ENCODE measurements around the gene MSGN1.
"Not testable (repeated sequence)": the region's sequence is repeated elsewhere in the genome, so short reads cannot be mapped to it uniquely, and the experiment has no call there.

Gene MSGN1

DNA sequence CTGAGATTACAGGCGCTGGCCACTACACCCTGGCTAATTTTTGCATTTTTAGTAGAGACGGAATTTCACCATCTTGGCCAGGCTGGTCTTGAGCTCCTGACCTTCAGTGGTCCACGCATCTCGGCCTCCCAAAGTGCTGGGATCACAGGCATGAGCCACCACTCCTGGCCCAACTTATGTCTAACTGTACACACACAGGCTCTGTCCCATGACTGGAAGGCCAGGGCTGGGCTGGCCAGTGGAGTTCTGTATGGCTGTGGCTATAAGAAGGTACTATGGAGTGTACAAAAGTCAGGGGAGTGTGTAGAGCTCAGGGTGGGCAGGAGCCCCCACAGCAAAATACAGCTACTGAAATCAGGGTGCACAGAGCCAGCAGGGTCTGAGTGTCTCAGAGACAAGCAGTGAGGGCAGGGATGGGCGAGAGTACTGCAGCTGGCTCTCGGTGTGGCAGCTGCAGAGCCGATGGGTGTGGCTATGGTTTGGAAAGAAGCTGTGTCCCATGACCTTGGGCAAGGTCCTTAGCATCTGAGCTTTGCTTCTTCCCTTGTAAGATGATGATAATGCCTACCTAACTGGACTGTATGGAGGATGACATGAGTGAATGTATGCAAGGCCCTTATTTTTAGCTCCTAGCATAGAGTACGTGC, 10.4 kb upstream of the MSGN1 start:
- no peak for DNase-seq (ENCODE audit: low spot score)

DNA sequence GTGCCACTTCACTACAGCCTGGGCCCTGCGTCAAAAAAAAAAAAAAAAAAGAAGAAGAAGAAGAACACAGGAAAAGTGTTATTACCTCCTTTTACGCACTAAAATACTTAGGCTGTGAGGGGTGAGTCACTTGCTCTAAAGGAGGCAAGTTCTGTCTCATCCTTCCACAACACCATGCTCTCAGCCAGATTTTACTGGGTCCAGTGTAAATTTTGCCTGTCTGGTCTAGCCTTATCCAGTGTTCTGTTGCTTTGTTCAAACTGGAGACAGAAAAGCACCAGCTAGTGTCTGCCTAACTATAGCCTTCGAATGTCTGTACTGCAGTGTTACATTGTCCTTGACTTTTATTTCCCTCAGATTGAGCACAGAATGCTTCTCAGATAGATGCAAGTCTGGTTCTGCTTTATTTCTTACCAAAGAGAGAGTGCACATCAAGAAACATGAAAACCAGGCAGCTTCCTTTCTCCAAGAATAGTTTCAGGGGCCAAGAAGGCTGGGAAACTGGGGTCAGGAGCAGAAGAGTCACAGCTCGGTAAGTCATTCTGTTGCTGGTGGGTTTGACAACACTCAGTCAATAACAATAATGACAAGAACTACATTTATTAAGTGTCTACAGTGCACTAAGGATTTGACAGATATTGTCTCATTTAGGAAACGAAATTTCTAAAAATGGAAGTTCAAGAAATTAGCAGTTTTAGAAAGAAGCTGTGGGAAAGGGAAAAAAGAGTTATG, 3.1 kb upstream of the MSGN1 start:
- peak; percentile 73 for DNase-seq (ENCODE audit: low spot score)

- DNase-seq (ENCODE audit: low spot score): peak; percentile 81
These were observed 2.4 kb upstream of the MSGN1 start for GRCh38 chr2:17813742-17814473.

- DNase-seq (ENCODE audit: low spot score): no peak
These were observed 1.7 kb upstream of the MSGN1 start for GRCh38 chr2:17814601-17815000.

- DNase-seq (ENCODE audit: low spot score): no peak
These were observed 634 bp upstream of the MSGN1 start for GRCh38 chr2:17815468-17816184.

DNA sequence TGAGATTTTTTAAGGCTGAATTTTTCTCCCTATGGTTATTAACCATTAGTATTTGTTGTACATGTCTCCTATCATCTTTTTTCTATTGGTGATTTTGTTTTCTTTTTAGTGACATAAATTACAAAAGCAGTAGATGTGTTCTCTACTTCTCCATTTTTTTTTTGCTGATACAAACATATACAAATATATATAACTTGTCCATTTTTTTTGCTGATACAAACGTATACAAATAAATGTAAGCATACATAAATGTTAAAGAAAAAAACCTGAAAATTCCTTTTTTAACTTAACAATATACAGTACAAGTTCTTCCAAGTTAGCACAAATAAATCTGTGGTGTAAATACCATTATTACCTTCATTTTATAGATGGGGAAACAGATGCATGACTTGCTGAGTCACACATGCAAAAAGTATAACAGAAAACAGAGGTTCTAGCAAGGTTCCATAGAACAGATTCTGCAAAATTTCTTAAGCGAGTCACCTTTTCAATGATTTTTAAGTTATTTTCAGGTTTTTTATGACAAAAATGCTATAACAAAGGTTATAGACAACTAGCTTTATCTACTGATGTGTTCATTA, 2.1 kb downstream of the MSGN1 start:
- no peak for DNase-seq (ENCODE audit: low spot score)

- DNase-seq (ENCODE audit: low spot score): no peak
These were observed 4.8 kb downstream of the MSGN1 start for GRCh38 chr2:17821080-17821479.

GRCh38 chr2:17821535-17822444, 5.5 kb downstream of the MSGN1 start:
- no peak for DNase-seq (ENCODE audit: low spot score)

DNA sequence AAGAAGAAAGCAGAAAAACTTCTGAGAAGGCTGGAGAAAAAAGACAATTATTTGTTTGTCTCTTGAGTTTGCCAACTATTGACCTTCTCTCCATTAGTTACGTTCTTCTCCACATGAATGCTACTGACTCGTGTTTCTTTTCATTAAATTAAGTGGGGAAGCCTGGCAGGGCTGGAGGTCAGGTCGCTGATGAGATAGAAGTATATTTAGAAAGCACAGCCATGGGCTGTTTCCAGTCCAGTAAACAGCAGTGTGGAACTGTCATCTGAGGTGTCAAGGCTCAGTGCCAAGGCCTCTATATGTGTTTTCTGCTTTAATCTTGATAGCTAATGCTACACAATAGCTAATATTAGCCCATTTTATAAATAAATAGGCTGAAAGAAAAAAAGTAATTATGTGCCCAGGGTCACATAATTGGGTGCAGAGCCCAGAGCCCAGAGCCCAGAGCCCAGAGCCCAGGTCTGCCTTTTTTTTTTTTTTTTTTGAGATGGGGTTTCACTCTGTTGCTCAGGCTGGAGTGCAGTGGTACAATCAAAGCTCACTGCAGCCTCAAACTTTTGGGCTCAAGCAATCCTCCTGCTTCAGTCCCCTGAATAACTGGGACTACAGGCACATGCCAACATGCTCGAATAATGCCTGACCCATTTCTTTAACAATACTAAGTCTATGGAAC, 6.3 kb downstream of the MSGN1 start:
- no peak for DNase-seq (ENCODE audit: low spot score)

- DNase-seq (ENCODE audit: low spot score): not testable (repeated sequence)
These were observed 7.4 kb downstream of the MSGN1 start for GRCh38 chr2:17823646-17824045.

GRCh38 chr2:17827316-17827715, 11.1 kb downstream of the MSGN1 start:
- no peak for DNase-seq (ENCODE audit: low spot score)

GRCh38 chr2:17827785-17828184, 11.5 kb downstream of the MSGN1 start:
- no peak for DNase-seq (ENCODE audit: low spot score)

DNA sequence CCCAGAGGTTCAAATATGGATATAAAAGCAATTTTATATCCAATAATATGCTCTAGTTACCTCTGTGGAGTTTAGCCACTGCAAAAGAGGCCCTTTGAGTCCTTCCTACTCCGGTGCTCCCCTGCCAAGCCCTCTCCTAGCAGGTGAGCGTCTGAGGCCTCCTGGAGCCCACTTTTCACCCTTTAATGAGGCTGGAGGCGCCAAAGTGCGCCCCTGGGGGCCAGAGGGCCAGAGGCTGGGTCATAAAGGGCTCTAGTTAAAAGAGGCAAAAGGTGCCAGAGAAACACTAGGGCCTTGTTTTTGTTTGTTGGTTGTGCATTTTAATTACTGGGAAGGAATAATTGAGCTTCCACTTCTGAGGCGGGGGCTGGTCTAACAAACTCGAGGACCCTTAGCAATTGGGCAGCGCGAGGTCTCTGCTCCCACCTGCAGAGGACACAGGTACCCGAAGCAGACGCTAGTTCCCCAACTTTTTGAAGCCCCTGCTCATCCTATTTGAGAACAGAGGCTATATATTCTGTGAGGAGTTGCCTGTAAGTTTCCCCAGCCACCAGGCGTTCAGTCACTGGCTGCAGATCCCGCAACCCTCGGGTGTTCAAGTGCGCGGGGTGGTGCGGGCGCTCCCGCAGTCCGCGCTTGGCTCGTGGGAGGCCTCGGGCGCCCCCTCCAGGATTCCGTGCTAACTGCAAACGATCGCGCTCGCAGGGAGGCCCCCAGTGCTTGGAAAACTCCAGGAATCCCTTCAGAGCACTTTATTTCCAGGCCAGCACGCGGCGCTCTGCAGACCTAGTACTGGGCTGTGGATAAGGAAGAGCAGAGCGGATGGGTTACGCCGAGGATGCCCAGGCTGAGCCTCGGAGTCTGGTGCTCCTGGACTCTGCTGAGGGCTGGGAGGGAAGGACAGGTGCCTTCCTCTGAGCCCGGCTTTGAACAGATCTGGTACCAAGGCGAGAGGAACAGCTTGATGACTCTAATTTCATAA, 14.1 kb downstream of the MSGN1 start:
- DNase-seq (ENCODE audit: low spot score): peak; percentile 84

- DNase-seq (ENCODE audit: low spot score): no peak
These were observed 19.3 kb downstream of the MSGN1 start for GRCh38 chr2:17835516-17835915.

- no peak for DNase-seq (ENCODE audit: low spot score)
These were observed 23.7 kb downstream of the MSGN1 start for GRCh38 chr2:17839959-17840358.

- no peak for DNase-seq (ENCODE audit: low spot score)
These were observed 27.2 kb downstream of the MSGN1 start for GRCh38 chr2:17843457-17843856.

- no peak for DNase-seq (ENCODE audit: low spot score)
These were observed 29.5 kb downstream of the MSGN1 start for GRCh38 chr2:17845806-17846205.

- no peak for DNase-seq (ENCODE audit: low spot score)
These were observed 30.4 kb downstream of the MSGN1 start for GRCh38 chr2:17846676-17847075.

GRCh38 chr2:17847236-17847635, 31.0 kb downstream of the MSGN1 start:
- no peak for DNase-seq (ENCODE audit: low spot score)
